Measurements from ENCODE around the gene EHBP1.

The EHBP1 gene

GRCh38 chr2:62826141-62826540 lies 120.6 kb downstream of the EHBP1 start:
- no peak for DNase-seq

GRCh38 chr2:62826953-62827675 lies 121.6 kb downstream of the EHBP1 start:
- no peak for DNase-seq

- no peak for DNase-seq
Measured at GRCh38 chr2:62831729-62832128, 126.2 kb downstream of the EHBP1 start.

DNA sequence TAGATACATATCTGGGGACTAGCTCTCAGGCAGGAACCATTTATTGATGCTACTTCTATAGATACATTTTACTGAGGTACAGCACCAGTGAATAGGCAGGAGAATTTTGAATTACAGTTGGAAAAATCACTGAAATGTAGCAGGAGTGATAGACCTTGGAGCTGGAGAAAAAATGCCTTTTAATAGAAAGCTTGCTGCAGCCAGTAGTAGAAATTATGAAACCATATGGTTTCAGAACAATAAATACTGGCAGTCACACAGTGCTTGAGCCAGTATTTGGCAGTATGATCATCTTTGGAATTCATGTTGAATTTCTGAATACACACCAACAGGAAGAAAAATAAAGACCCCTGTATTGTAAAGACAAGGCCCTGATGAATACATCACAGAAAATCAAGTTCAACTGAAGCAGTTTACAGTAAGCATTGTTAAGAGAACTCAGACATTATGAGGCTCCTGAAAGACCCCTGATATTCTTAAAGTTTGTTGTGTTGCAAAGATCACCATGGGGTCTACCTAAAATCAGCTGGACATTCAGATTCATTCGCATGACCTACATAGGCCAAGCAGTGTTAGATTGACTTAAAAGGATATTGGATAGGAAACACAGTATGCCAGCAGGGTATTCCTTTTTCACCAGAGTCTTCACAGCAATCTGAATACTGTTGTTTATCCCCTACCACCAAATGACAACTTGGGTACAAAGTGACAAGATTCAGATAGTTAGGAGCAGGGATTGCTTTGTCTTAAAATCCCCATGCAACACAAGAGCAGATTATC lies 139.0 kb downstream of the EHBP1 start:
- no peak for DNase-seq

DNA sequence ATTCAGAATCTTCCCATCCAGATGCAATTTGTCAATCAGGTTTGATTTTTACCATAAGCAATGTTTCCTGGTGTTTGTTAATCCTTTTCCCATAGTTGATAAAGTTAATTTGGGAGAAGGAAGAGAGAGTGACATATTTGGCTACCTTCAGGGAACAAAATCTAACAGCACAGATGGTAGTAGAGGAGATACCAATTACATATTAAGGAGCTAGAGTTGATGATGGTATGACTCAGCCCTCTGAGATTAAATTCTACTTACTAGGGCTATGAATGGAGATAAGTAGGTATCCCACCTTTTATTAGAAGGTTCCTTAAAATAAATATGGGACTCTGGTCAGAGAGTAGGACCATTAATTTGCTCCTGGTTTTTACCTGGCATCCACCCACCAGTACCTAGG lies 139.7 kb downstream of the EHBP1 start:
- DNase-seq = no peak

- no peak for DNase-seq
Measured at GRCh38 chr2:62852254-62852653, 146.7 kb downstream of the EHBP1 start.

DNA sequence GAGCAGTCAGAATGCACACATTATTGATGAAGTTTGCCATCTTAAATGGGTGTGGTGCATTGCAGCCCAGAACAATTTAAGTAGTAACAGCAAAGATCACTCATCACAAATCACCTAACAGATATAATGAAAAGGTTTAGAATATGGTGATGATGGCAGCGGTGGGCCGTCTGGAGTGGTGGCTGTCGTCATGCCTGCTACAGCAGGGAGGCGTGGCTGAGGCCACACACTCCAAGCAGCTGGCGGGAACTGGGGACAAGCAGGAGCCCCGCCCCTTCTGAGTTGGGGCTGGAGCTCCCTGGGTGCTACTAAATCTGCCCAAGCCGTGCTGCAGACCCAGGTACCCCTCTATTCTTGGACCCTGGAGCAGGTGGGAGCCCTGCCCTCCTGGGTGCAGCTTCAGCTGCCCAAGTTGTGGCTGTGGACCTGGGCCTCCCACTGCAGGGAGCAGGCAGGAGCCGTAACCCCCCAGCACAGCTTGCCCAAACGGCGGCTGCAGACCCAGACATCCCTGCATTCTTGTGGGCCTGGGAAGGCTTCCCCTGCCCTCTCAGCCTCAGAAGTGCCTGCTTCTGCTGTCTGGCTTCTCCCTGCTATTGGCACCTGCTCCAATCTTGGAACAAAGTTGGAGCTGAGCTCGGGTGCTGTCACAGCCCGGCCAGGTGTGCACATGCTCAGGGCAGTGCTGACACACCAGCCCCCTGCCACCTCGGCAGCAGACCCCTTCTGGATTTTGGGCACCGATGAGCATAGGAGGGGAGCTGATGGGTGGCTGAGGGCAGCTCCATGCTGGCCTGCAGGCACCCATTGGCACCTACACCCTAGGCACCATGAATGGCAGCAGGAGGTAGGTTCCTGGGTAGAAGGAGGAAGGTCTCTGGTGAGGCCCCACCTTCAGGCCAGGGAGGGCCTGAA lies 149.3 kb downstream of the EHBP1 start:
- DNase-seq = no peak

GRCh38 chr2:62856228-62857040 lies 150.9 kb downstream of the EHBP1 start:
- no peak for DNase-seq

- no peak for DNase-seq
Measured at GRCh38 chr2:62857139-62857931, 151.8 kb downstream of the EHBP1 start.

- DNase-seq = no peak
Measured at GRCh38 chr2:62858231-62858832, 152.8 kb downstream of the EHBP1 start.

- no peak for DNase-seq
Measured at GRCh38 chr2:62868947-62869346, 163.4 kb downstream of the EHBP1 start.

GRCh38 chr2:62870966-62871365 lies 165.5 kb downstream of the EHBP1 start:
- no peak for DNase-seq

DNA sequence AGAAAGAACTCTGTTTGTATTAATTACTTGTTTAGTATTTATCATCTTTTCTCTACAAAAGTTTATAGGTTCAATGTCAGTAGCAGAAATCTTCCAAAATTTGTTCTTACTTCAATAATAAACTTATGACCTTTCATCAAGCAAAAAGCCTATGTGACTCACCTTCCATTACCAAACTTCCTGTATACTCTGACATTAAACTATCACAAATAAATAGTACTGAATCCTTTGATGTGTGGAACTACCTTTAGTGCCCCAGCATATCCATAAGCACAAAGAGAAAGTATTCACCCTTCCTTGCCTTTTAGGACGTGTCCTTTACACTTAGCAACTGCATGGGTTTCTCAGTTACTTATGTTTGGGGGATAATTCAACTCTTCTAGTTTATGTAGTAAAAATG lies 166.0 kb downstream of the EHBP1 start:
- DNase-seq = no peak

DNA sequence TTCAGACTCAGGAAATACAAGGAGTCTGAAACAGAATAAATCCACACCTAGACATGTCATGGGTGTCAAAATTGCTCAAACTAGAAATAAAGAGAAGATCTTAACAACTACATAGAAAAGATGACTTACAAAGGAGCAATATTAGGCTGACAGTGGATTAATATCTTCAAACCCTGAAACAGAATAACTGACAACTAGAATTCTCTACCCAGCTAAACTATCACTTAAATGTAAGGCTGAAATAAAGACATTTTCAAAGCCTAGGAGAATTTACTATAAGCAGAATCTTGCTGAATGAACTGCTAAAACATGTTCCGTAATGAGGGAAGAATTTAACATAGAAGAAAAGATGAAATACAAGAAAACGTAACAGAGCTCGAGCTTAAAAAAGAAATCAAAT lies 168.1 kb downstream of the EHBP1 start:
- no peak for DNase-seq

DNA sequence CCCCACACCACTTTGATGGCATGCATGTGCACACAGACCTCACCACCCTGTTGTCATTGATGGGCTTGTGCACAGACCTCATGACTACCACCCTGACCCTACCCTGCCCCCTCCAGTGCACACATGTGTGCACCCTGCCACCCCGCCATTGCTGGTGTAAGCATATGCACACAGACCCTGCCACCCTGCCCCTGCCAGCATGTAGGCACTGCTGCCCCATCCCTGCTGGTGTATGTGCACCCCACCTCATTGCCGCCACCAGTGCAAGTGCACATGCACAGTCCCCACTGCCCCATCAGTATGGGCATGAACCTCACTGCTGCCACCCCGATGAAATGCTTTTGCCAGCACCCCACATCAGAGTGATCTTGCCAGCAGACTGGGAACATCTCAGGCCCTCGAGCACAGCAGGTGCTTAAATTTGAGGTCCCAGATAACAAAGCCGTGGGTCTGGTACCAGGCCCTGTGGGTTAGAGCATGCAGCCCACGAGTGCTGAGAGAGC lies 169.4 kb downstream of the EHBP1 start:
- DNase-seq = no peak

GRCh38 chr2:62881162-62881795 lies 175.8 kb downstream of the EHBP1 start:
- no peak for DNase-seq

DNA sequence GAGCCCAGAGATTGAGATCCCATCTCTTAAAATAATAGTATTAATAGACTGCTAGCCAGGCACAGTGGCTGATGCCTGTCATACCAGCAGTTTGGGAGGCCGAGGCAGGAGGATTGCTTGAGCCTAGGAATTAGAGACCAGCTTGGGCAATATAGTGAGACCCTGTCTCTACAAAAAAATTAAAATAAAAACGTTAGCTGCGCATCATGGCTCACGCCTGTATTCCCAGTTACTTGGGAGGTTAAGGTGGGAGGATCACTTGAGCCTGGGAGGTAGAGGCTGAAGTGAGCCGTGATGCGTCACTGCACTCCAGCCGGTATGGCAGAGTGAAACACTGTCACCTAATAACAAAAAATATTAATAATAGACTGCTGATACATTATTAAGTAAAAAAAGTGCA lies 178.1 kb downstream of the EHBP1 start:
- no peak for DNase-seq

DNA sequence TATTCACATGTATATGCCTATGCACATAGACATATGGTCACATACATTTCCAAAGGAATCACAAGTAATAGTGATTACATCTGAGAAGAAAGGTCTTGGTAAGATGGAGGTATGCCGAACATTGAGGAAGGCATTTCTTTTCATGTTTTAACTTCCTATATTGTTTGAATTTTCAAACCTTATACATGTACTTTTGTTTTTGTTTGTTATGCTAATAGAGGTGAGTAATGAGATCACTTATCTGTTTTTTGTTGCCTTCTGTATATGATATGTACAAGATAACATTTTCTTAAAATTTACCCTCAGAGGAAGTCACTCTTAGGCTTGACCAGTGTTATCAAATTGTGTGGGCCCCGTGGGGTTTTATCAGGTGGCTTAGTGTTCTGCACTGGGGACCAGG lies 178.6 kb downstream of the EHBP1 start:
- DNase-seq = no peak

DNA sequence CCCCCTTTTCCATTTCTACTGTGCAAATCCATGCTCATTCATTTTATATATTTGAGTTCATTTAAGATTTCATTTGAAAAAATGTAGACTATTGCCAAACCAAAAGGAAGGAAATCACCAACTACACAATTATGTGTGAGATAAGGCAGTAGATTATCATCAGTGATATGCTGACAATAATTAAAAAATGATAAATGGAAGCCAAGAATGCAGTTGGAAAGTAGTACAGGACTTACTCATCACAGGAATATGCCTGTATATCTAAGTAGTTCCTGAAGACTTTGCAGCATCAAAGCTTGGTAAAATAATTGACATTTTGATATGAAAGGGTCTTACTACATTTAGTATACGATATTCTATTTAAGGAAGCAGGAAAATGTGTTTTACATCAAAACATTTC lies 179.0 kb downstream of the EHBP1 start:
- no peak for DNase-seq

DNA sequence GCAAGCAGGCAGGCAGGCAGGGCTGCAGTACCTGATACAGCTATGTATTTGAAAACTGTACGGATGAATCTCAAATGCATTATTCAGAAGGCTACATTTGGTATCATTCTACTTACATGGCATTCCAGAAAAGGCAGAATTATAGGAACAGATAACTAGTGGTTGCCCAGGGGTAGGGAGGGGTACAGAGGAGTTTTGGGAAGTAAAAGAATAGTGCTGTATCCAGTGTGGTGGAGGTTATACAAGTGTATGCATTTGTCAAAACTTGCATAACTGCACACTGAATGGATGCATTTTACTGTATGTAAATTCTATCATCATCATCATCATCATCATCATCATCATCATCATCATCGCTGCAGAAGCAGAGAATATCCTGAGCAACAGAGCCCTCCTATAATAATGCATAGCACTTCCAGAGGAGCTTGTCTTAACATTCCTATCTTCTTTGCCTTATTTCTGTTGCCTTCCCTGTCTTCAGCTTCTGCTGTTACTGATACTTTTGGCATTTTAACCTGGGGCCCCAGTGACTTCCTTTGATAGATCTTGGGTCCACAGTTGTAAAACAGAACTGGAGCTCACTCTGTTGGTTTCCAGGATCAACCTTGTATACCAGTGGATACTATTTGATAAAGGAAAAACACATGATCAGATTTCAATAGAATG lies 189.6 kb downstream of the EHBP1 start:
- no peak for DNase-seq

Measured in NCI-H187 treated with DMSO at 0.1 percent for 48 hours (cell line).